ENCODE measurements around the gene KCTD12.
"Not testable (repeated sequence)": the region's sequence is repeated elsewhere in the genome, so short reads cannot be mapped to it uniquely, and the experiment has no call there.

KCTD12 gene

GRCh38 chr13:76904507-76904906 is 18.3 kb upstream of the KCTD12 start:
- TF ChIP-seq, protein P1, sequence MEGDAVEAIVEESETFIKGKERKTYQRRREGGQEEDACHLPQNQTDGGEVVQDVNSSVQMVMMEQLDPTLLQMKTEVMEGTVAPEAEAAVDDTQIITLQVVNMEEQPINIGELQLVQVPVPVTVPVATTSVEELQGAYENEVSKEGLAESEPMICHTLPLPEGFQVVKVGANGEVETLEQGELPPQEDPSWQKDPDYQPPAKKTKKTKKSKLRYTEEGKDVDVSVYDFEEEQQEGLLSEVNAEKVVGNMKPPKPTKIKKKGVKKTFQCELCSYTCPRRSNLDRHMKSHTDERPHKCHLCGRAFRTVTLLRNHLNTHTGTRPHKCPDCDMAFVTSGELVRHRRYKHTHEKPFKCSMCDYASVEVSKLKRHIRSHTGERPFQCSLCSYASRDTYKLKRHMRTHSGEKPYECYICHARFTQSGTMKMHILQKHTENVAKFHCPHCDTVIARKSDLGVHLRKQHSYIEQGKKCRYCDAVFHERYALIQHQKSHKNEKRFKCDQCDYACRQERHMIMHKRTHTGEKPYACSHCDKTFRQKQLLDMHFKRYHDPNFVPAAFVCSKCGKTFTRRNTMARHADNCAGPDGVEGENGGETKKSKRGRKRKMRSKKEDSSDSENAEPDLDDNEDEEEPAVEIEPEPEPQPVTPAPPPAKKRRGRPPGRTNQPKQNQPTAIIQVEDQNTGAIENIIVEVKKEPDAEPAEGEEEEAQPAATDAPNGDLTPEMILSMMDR (IDR thresholded peaks at IDR 0.05; ENCODE audit: insufficient read depth, low read length, poor library complexity, severe bottlenecking), result no peak
- no peak for TF ChIP-seq EZH2phosphoT487 (conservative IDR thresholded peaks at IDR 0.05; ENCODE audit: low read length)
- Histone ChIP-seq H3K4me3 (ENCODE audit: insufficient read depth, low read length, poor library complexity, severe bottlenecking) (no peak overlapping the region), H3K36me3 (ENCODE audit: low read length) (no peaks in the 10 kb centered on the region), H3K27me3 (ENCODE audit: low read length) (no peaks in the 10 kb centered on the region), H3K9me2 (replicated peaks; ENCODE audit: insufficient read depth, low read length) (no peaks in the 10 kb centered on the region), H3K27ac (ENCODE audit: low read depth, low read length) (no peak overlapping the region), H3K9me3 (ENCODE audit: insufficient read depth, low read length) (no peaks in the 10 kb centered on the region), H3K79me2 (ENCODE audit: insufficient read depth, low read length) (no peaks in the 10 kb centered on the region), H3K9ac (ENCODE audit: low read length) (no peak overlapping the region), H3K4me2 (ENCODE audit: low read depth, low read length, poor library complexity, severe bottlenecking) (no peak overlapping the region), H4K20me1 (ENCODE audit: low read depth, low read length) (no peaks in the 10 kb centered on the region), H2AFZ (ENCODE audit: low read depth, low read length, severe bottlenecking) (no peak overlapping the region), H3F3A (ENCODE audit: insufficient read depth) (no peaks in the 10 kb centered on the region)

DNA sequence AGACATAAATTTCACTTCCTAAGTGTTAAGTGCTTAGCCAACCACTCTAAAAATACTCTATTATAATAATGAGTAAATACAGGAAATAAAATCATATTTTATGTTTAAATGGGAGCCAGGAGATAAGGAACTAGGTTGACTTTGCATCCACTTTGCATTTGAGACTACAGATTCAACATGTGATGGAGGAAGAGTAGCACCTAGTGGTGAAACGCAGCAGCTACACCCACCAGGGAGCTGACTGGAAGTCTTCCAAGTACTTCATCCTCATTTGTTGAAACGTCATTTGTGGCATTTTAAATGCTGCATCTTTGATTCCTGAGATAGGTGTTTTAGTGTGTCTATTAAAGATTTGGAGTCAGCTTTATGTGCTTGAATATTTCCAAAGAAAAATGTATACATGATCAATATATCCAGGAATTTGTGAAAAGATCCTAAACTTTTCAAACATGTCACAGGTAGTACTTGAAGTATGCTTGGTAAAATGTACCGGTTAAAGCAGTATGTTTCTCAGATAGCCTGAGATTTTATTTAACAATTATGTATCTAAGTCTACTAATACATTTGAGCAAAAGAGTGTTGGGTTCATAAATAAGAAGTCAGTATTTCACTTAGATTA is 17.4 kb upstream of the KCTD12 start:
- H3K79me2 ChIP-seq (ENCODE audit: insufficient read depth, low read length), result no peaks in the 10 kb centered on the region
- H2AFZ ChIP-seq (ENCODE audit: low read depth, low read length, severe bottlenecking), result no peak overlapping the region
- no peaks in the 10 kb centered on the region for H4K20me1 ChIP-seq (ENCODE audit: low read depth, low read length)
- no peaks in the 10 kb centered on the region for H3F3A ChIP-seq (ENCODE audit: insufficient read depth)
- H3K36me3 ChIP-seq (ENCODE audit: low read length), result no peaks in the 10 kb centered on the region
- H3K9me2 ChIP-seq (replicated peaks; ENCODE audit: insufficient read depth, low read length), result no peaks in the 10 kb centered on the region
- H3K9ac ChIP-seq (ENCODE audit: low read length), result no peak overlapping the region
- no peak overlapping the region for H3K4me2 ChIP-seq (ENCODE audit: low read depth, low read length, poor library complexity, severe bottlenecking)
- no peaks in the 10 kb centered on the region for H3K27me3 ChIP-seq (ENCODE audit: low read length)
- no peak overlapping the region for H3K27ac ChIP-seq (ENCODE audit: low read depth, low read length)
- no peak overlapping the region for H3K4me3 ChIP-seq (ENCODE audit: insufficient read depth, low read length, poor library complexity, severe bottlenecking)
- TF ChIP-seq, protein P1 (IDR thresholded peaks at IDR 0.05; ENCODE audit: insufficient read depth, low read length, poor library complexity, severe bottlenecking), result peak; percentile 85
- no peak for TF ChIP-seq EZH2phosphoT487 (conservative IDR thresholded peaks at IDR 0.05; ENCODE audit: low read length)
- no peaks in the 10 kb centered on the region for H3K9me3 ChIP-seq (ENCODE audit: insufficient read depth, low read length)

- not testable (repeated sequence) for H3K9ac ChIP-seq (ENCODE audit: low read length); H3K27me3 ChIP-seq (ENCODE audit: low read length); H3K36me3 ChIP-seq (ENCODE audit: low read length); H3K9me3 ChIP-seq (ENCODE audit: insufficient read depth, low read length); H3K9me2 ChIP-seq (replicated peaks; ENCODE audit: insufficient read depth, low read length); H3F3A ChIP-seq (ENCODE audit: insufficient read depth); H2AFZ ChIP-seq (ENCODE audit: low read depth, low read length, severe bottlenecking); H3K79me2 ChIP-seq (ENCODE audit: insufficient read depth, low read length); H4K20me1 ChIP-seq (ENCODE audit: low read depth, low read length); H3K4me2 ChIP-seq (ENCODE audit: low read depth, low read length, poor library complexity, severe bottlenecking); H3K4me3 ChIP-seq (ENCODE audit: insufficient read depth, low read length, poor library complexity, severe bottlenecking); H3K27ac ChIP-seq (ENCODE audit: low read depth, low read length)
Measured at GRCh38 chr13:76899066-76899465, 12.9 kb upstream of the KCTD12 start.

- not testable (repeated sequence) for H3K9me3 ChIP-seq (ENCODE audit: insufficient read depth, low read length); H2AFZ ChIP-seq (ENCODE audit: low read depth, low read length, severe bottlenecking); H4K20me1 ChIP-seq (ENCODE audit: low read depth, low read length); H3K9ac ChIP-seq (ENCODE audit: low read length); H3F3A ChIP-seq (ENCODE audit: insufficient read depth); H3K79me2 ChIP-seq (ENCODE audit: insufficient read depth, low read length); H3K27ac ChIP-seq (ENCODE audit: low read depth, low read length); H3K9me2 ChIP-seq (replicated peaks; ENCODE audit: insufficient read depth, low read length); H3K4me3 ChIP-seq (ENCODE audit: insufficient read depth, low read length, poor library complexity, severe bottlenecking); H3K27me3 ChIP-seq (ENCODE audit: low read length); H3K4me2 ChIP-seq (ENCODE audit: low read depth, low read length, poor library complexity, severe bottlenecking); H3K36me3 ChIP-seq (ENCODE audit: low read length)
Measured at GRCh38 chr13:76897171-76897570, 11.0 kb upstream of the KCTD12 start.

Measured in SU-DHL-6 (cell line).